ENCODE measurements around the gene MAP3K8.
A peak's percentile ranks its signal among the peaks of the same experiment; 100 is the strongest.

MAP3K8 gene

DNA sequence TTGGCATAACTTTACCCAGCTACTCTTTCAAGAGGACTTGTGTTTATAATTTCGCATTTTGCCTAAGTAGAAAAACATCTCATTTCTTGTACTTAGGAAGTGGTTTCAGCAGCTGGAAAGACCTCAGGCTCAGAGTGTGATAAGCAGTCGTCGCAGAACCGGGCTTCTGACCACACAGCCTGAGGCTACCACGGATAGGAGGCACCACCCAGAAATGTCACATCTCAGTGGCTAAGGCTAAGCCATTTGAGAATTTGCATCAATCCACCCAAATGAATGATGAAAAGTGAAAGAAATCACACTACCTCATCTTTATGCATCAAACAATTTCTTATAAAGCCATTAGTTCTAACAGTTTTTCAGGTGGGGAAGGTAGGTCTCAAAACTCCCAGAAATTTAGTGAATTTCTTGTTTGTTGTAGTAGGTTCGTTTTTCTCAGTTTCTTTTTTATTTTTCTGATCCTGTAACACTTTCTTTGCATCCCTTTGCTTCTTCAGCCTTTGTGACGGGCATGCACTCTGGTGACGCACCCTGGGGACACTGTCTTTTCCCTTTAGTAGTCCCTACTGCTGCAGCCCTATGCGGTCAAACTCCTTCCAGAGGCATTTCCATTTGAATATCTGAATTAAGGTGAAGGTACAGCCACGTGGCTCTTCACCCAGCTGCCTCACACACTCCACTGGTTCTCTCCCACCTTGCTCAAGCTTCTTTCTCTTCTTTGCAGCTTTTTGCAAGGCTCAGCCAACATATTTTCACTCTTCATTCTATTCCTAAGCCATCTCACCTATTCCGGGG is 68.5 kb downstream of the MAP3K8 start:
- DNase-seq = no peak

DNA sequence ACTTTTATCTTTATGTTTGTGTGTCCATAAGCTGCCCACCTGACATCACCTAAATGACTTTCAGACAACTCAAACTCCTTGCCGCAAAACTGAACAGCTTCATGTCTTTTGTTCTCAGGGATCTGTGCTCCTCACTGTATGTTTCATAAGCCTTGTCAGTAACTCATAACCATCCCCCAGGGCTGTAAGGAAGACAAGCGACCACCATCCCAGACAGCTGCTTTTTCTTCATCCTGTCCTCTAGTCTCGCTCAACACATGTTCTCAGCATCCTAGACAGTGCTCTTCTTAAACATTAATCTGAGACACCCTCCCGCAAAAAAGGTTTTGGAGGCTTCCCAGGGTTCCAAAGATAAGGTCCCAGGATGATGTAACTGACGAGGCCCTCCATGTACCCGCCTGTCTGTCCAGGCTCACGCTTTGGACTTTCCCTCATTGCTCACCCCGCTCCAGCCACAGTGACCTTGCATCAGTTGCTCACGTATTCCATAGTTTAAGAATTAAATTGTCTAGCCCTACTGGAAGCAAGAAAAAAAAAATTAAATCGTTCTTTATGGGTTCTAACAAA is 69.8 kb downstream of the MAP3K8 start:
- H3K9me3 Mint-ChIP-seq = no peaks in the 10 kb centered on the region
- H3K27ac Mint-ChIP-seq = no peak overlapping the region
- peaks cover 27% of the 10 kb centered on the region for H3K4me1 Mint-ChIP-seq (ENCODE audit: low read depth)
- no peaks in the 10 kb centered on the region for H3K36me3 Mint-ChIP-seq (ENCODE audit: low read depth)
- H3K27me3 Mint-ChIP-seq = no peaks in the 10 kb centered on the region
- H3K4me3 Mint-ChIP-seq = no peak overlapping the region
- DNase-seq = no peak

More for the DNA sequence above, 68.5 kb downstream of the MAP3K8 start:
- Mint-ChIP-seq H3K4me1 (ENCODE audit: low read depth) (peaks cover 34% of the 10 kb centered on the region), H3K4me3 (peak overlapping the region; percentile 13), H3K36me3 (ENCODE audit: low read depth) (no peaks in the 10 kb centered on the region), H3K9me3 (no peaks in the 10 kb centered on the region), H3K27ac (peak overlapping the region; percentile 2), H3K27me3 (no peaks in the 10 kb centered on the region)

GRCh38 chr10:30505543-30506298 is 71.7 kb downstream of the MAP3K8 start:
- Mint-ChIP-seq H3K27me3 (no peaks in the 10 kb centered on the region), H3K36me3 (ENCODE audit: low read depth) (no peaks in the 10 kb centered on the region), H3K9me3 (no peaks in the 10 kb centered on the region), H3K4me3 (no peak overlapping the region), H3K27ac (no peak overlapping the region), H3K4me1 (ENCODE audit: low read depth) (peaks cover 28% of the 10 kb centered on the region)
- DNase-seq = no peak

DNA sequence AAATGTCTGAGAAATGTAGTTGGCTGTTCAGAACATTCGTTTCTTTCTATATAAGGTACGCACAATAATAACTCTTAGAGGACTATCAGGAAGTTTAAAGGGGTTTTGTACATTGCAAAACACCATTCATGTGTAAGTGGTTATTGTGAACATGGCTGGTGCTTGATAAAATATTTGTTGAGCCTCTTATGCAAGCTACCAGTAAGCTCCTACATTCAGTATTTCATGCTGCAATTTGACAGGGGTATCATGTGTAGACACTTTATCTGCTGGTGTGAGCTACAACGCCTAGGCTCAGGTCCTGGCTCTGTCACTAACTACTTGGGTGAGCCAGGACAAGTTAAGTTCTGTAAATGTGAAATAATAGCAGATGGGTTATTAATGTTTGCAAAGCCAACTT is 75.5 kb downstream of the MAP3K8 start:
- H3K4me1 Mint-ChIP-seq (ENCODE audit: low read depth) = peaks cover 14% of the 10 kb centered on the region
- no peak for DNase-seq
- H3K27ac Mint-ChIP-seq = no peak overlapping the region
- no peaks in the 10 kb centered on the region for H3K9me3 Mint-ChIP-seq
- no peak overlapping the region for H3K4me3 Mint-ChIP-seq
- no peaks in the 10 kb centered on the region for H3K27me3 Mint-ChIP-seq
- H3K36me3 Mint-ChIP-seq (ENCODE audit: low read depth) = no peaks in the 10 kb centered on the region

- Mint-ChIP-seq H3K4me3 (no peak overlapping the region), H3K27ac (peak overlapping the region; percentile 12), H3K36me3 (ENCODE audit: low read depth) (no peaks in the 10 kb centered on the region), H3K9me3 (no peaks in the 10 kb centered on the region), H3K27me3 (no peaks in the 10 kb centered on the region), H3K4me1 (ENCODE audit: low read depth) (peaks cover 14% of the 10 kb centered on the region)
- DNase-seq = no peak
Measured at GRCh38 chr10:30510184-30510931, 76.4 kb downstream of the MAP3K8 start.

GRCh38 chr10:30510932-30511700 is 77.1 kb downstream of the MAP3K8 start:
- H3K9me3 Mint-ChIP-seq = no peaks in the 10 kb centered on the region
- H3K27ac Mint-ChIP-seq = peak overlapping the region; percentile 12
- H3K36me3 Mint-ChIP-seq (ENCODE audit: low read depth) = no peaks in the 10 kb centered on the region

More at GRCh38 chr10:30510932-30511700, 77.1 kb downstream of the MAP3K8 start:
- Mint-ChIP-seq H3K27me3 (no peaks in the 10 kb centered on the region), H3K4me3 (no peak overlapping the region), H3K4me1 (ENCODE audit: low read depth) (peaks cover 14% of the 10 kb centered on the region)
- DNase-seq = no peak
